Hematopoietic multipotent progenitor cell treated with erythropoietin and hydrocortisone succinate and interleukin-3 and kit ligand, for 15 days (in vitro differentiated cells): ENCODE results near the gene ANKRD40.
A peak's percentile ranks its signal among the peaks of the same experiment; 100 is the strongest.
"Not testable (repeated sequence)": the region's sequence is repeated elsewhere in the genome, so short reads cannot be mapped to it uniquely, and the experiment has no call there.

Experiments
- DNase-seq: peaks from one replicate; pipeline ENCODE4 v3.0.0-alpha.2; 2015; ENCODE audit warnings: low spot score

The ANKRD40 gene

GRCh38 chr17:50710650-50711049, 2.9 kb upstream of the ANKRD40 start:
- no peak for DNase-seq

GRCh38 chr17:50710025-50710424, 2.3 kb upstream of the ANKRD40 start:
- DNase-seq: no peak

- not testable (repeated sequence) for DNase-seq
Measured at GRCh38 chr17:50709053-50709452, 1.3 kb upstream of the ANKRD40 start.

- DNase-seq: peak; percentile 49
Measured at GRCh38 chr17:50708050-50709000, 611 bp upstream of the ANKRD40 start.

- DNase-seq: no peak
Measured at GRCh38 chr17:50703162-50703561, 4.6 kb downstream of the ANKRD40 start.

GRCh38 chr17:50699410-50699809, 8.3 kb downstream of the ANKRD40 start:
- DNase-seq: no peak

GRCh38 chr17:50697663-50698272, 9.9 kb downstream of the ANKRD40 start:
- peak; percentile 19 for DNase-seq

GRCh38 chr17:50697062-50697461, 10.7 kb downstream of the ANKRD40 start:
- no peak for DNase-seq

- DNase-seq: no peak
Measured at GRCh38 chr17:50696365-50696879, 11.3 kb downstream of the ANKRD40 start.

- no peak for DNase-seq
Measured at GRCh38 chr17:50693036-50693682, 14.6 kb downstream of the ANKRD40 start.

GRCh38 chr17:50692448-50693035, 15.2 kb downstream of the ANKRD40 start:
- DNase-seq: no peak

GRCh38 chr17:50691550-50692447, 15.9 kb downstream of the ANKRD40 start:
- DNase-seq: no peak

GRCh38 chr17:50690887-50691549, 16.7 kb downstream of the ANKRD40 start:
- DNase-seq: no peak

- no peak for DNase-seq
Measured at GRCh38 chr17:50689956-50690886, 17.5 kb downstream of the ANKRD40 start.

GRCh38 chr17:50689251-50689650, 18.5 kb downstream of the ANKRD40 start:
- no peak for DNase-seq

- no peak for DNase-seq
Measured at GRCh38 chr17:50688245-50688644, 19.5 kb downstream of the ANKRD40 start.

- no peak for DNase-seq
Measured at GRCh38 chr17:50687200-50688066, 20.3 kb downstream of the ANKRD40 start.

GRCh38 chr17:50686494-50687199, 21.1 kb downstream of the ANKRD40 start:
- no peak for DNase-seq
